A673 (cell line): ENCODE measurements around the gene RPTOR. TPM values are rescaled to one million over a fixed set of nuclear protein-coding genes. Genes with fewer than 3 reads are reported as not detected.

Experiments used
- BruUV-seq: library from RNA; stranded (reverse); fragments of 400-500 nt; replicated peaks from 2 replicates; lab custom pipeline; 2021; lab: Mats Ljungman, UMichigan
- CTCF ChIA-PET: fragments of 300-600 bp; sonication (Branson Sonifier 250); formaldehyde crosslinking; loops from one replicate; lab custom pipeline; 2022; ENCODE audit warnings: antibody characterized with exemption; lab: Charles Lee
- POLR2A ChIA-PET: fragments of 300-600 bp; sonication (Branson Sonifier 250); formaldehyde crosslinking; loops from one replicate; lab custom pipeline; 2022; ENCODE audit warnings: antibody characterized with exemption; ENCODE audit not compliant: low non-redundant PET; lab: Charles Lee
- DNase-seq: peaks from one replicate; pipeline ENCODE4 v3.0.0-alpha.2; 2015; ENCODE audit warnings: low spot score
- H3K27ac ChIP-seq: fragments of 200-600 bp; sonication (generic); 2 replicates; pipeline ENCODE4 v1.5.1; 2016; ENCODE audit warnings: mixed run types, low read depth, mild to moderate bottlenecking, mixed read lengths, antibody characterized with exemption, low read length; ENCODE audit not compliant: poor library complexity, severe bottlenecking
- H3K27me3 ChIP-seq: fragments of 200-600 bp; sonication (generic); replicated peaks from 2 replicates; pipeline ENCODE4 v1.6.1; 2017; ENCODE audit warnings: mixed run types, low read depth, mild to moderate bottlenecking, mixed read lengths, antibody characterized with exemption, low read length; ENCODE audit not compliant: insufficient read depth, poor library complexity
- H3K36me3 ChIP-seq: fragments of 200-600 bp; sonication (generic); 2 replicates; pipeline ENCODE4 v1.6.1; 2016; ENCODE audit warnings: mixed run types, mild to moderate bottlenecking, mixed read lengths, antibody characterized with exemption, low read length; ENCODE audit not compliant: insufficient read depth, poor library complexity, severe bottlenecking
- H3K4me1 ChIP-seq: fragments of 200-600 bp; sonication (generic); 2 replicates; pipeline ENCODE4 v1.6.1; 2017; ENCODE audit warnings: mixed run types, mild to moderate bottlenecking, mixed read lengths, antibody characterized with exemption, low read length; ENCODE audit not compliant: insufficient read depth, poor library complexity, severe bottlenecking
- H3K4me3 ChIP-seq: fragments of 200-600 bp; sonication (generic); 2 replicates; pipeline ENCODE4 v1.5.1; 2016; ENCODE audit warnings: low read depth, mixed run types, mild to moderate bottlenecking, mixed read lengths, low read length; ENCODE audit not compliant: poor library complexity, severe bottlenecking
- H3K9me3 ChIP-seq: fragments of 200-600 bp; sonication (generic); 2 replicates; pipeline ENCODE4 v1.6.1; 2016; ENCODE audit warnings: mixed run types, low read depth, mild to moderate bottlenecking, mixed read lengths, antibody characterized with exemption, low read length; ENCODE audit not compliant: poor library complexity, severe bottlenecking
- EZH2 ChIP-seq: fragments of 200-600 bp; sonication (generic); IDR thresholded peaks from 2 replicates; pipeline ENCODE4 v1.6.1; 2017; ENCODE audit warnings: borderline replicate concordance, low read depth, mild to moderate bottlenecking, mixed read lengths, antibody characterized with exemption, low read length; ENCODE audit not compliant: poor library complexity, severe bottlenecking
- intact Hi-C: fragments of 100-400 bp; cut with micrococcal nuclease; formaldehyde crosslinking; loops from one replicate; pipeline ENCODE4 v1.10.0; 2022; ENCODE audit not compliant: unreplicated experiment
- total RNA-seq: library from RNA; stranded (reverse); gene quantifications from 2 replicates; pipeline ENCODE4 v1.2.3, GENCODE V29; 2021
- TF ChIP-seq, protein P1 (sequence below): fragments of 300-800, 200-600 bp; sonication (generic); conservative IDR thresholded peaks from 2 replicates; pipeline ENCODE4 v1.5.1; 2017; ENCODE audit warnings: low read depth, mild to moderate bottlenecking, antibody characterized with exemption, low read length, moderate library complexity, mixed read lengths

Gene RPTOR
- total RNA-seq, 1 experiment from 2014 or later = 55.2 TPM

DNA sequence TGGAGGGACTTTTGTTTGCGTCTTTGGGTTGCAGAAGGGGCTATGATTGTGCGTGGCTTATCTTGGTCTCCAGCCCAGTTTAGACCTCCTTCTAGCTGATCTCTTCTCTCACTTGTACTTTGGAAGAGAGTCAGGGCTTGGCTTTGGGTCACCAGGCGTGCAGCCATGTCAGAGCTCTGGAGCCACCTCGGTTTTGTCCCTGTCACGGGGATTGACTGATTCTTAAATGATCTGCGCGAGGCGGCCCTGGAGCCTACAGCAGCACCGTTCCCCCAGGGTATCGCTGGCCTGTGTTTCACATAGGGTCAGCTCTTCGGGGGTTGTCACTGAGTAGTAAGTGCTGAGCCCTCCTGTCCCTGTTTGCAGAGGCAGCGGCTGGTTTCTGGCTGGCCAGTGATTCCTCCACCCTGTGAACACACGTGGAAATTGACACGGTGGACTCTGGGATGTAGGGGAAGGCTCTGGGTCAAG, 237.2 kb downstream of the RPTOR start:
- no peak for TF ChIP-seq EZH2
- TF ChIP-seq, protein P1, sequence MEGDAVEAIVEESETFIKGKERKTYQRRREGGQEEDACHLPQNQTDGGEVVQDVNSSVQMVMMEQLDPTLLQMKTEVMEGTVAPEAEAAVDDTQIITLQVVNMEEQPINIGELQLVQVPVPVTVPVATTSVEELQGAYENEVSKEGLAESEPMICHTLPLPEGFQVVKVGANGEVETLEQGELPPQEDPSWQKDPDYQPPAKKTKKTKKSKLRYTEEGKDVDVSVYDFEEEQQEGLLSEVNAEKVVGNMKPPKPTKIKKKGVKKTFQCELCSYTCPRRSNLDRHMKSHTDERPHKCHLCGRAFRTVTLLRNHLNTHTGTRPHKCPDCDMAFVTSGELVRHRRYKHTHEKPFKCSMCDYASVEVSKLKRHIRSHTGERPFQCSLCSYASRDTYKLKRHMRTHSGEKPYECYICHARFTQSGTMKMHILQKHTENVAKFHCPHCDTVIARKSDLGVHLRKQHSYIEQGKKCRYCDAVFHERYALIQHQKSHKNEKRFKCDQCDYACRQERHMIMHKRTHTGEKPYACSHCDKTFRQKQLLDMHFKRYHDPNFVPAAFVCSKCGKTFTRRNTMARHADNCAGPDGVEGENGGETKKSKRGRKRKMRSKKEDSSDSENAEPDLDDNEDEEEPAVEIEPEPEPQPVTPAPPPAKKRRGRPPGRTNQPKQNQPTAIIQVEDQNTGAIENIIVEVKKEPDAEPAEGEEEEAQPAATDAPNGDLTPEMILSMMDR = no peak
- H3K4me3 ChIP-seq = no peak overlapping the region
- H3K9me3 ChIP-seq = no peaks in the 10 kb centered on the region
- POLR2A ChIA-PET = no interaction called here
- intact Hi-C loops = no loop called here
- H3K36me3 ChIP-seq = no peaks in the 10 kb centered on the region
- no TSS peak for BruUV-seq
- CTCF ChIA-PET = interaction anchor here (0.5 kb wide), 1 partner anchor 207 kb away, joined by 8 read pairs; no protein-coding TSS in a partner anchor
- no peak overlapping the region for H3K27ac ChIP-seq
- no peak for DNase-seq
- peaks cover 28% of the 10 kb centered on the region for H3K4me1 ChIP-seq
- H3K27me3 ChIP-seq = no peaks in the 10 kb centered on the region

DNA sequence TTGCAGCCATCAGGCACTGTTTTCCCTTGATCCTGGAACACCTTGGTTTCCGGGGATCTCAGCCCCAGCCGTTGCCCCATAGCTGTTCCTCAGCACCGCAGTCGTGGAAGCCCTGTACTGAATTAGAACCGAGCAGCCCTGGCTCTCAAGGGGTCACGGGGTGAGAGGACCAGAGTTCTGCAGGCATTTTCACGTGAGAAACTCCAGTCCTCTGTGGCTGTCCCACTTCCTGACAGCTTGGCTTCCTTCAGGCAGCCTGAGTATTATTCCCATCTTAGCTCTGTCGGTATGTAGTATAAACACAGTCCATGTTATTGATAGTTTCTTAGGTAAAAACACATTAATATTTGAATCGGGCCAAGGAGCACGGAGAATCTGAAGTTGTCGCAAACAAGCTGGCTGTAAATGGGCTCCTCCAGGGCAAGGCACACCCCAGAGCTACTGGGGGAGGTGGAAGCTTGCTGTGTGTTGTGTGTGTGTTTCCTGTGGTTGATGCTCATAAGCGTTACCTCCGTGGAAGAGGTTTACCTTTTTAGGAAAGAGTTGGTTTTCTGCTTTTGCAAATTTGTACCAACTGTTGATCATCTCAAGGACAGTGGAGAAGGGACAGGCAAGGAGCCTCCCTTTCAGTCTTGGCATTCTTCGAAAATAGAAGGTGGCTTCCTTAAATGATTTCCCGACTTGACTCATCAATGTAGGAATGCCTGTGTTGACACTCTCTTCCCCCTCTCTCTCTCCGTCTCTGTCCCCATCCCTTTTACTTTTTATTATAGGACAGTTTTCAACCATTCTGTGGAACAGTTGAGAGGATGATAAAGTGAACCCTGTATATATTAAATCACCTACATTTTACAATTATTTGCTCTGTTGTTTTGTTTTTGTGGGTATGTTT, 238.1 kb downstream of the RPTOR start:
- H3K4me1 ChIP-seq = peaks cover 18% of the 10 kb centered on the region
- no peak overlapping the region for H3K4me3 ChIP-seq
- ChIA-PET CTCF (no interaction called here), POLR2A (interaction anchor here (0.7 kb wide), 1 partner anchor 28 kb away, joined by 3 read pairs; no protein-coding TSS in a partner anchor)
- no peaks in the 10 kb centered on the region for H3K36me3 ChIP-seq
- H3K27ac ChIP-seq = no peak overlapping the region
- no peaks in the 10 kb centered on the region for H3K9me3 ChIP-seq
- intact Hi-C loops = no loop called here
- DNase-seq = no peak
- BruUV-seq = no TSS peak
- no peaks in the 10 kb centered on the region for H3K27me3 ChIP-seq
- TF ChIP-seq EZH2 = no peak
- TF ChIP-seq, protein P1 = no peak

DNA sequence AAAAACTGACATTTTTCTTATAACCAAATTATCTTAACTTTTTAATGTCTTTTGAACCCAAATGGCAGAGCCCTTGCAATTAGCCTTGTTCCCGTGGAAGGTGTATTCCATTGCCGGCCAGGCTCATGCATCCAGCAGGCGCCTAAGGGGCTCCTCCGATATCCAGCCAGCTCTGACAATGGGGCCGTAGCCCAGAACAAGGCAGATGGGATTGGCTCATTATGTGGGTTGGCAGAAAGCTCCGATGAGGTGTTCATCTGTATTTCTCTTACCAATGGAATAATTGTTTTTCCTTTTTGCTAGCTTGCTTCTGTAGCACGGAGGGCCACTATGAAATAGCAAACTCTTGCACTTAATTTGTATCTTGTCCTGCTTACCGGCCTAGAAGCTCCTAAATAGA, 238.8 kb downstream of the RPTOR start:
- H3K9me3 ChIP-seq = no peaks in the 10 kb centered on the region
- POLR2A ChIA-PET = no interaction called here
- H3K27me3 ChIP-seq = no peaks in the 10 kb centered on the region
- no TSS peak for BruUV-seq
- DNase-seq = no peak
- CTCF ChIA-PET = no interaction called here
- H3K27ac ChIP-seq = no peak overlapping the region
- no peak overlapping the region for H3K4me3 ChIP-seq
- intact Hi-C loops = no loop called here
- TF ChIP-seq, protein P1 = no peak
- TF ChIP-seq EZH2 = no peak
- peaks cover 19% of the 10 kb centered on the region for H3K4me1 ChIP-seq
- no peaks in the 10 kb centered on the region for H3K36me3 ChIP-seq
